Measurements from ENCODE around the gene HNF1A.

The HNF1A gene

GRCh38 chr12:120989687-120990086 lies 11.3 kb downstream of the HNF1A start:
- no peak for DNase-seq

GRCh38 chr12:120990487-120991055 lies 12.2 kb downstream of the HNF1A start:
- DNase-seq: no peak

- DNase-seq: no peak
Observed at GRCh38 chr12:120991965-120992364, 13.6 kb downstream of the HNF1A start.

GRCh38 chr12:120992989-120993388 lies 14.6 kb downstream of the HNF1A start:
- DNase-seq: no peak

DNA sequence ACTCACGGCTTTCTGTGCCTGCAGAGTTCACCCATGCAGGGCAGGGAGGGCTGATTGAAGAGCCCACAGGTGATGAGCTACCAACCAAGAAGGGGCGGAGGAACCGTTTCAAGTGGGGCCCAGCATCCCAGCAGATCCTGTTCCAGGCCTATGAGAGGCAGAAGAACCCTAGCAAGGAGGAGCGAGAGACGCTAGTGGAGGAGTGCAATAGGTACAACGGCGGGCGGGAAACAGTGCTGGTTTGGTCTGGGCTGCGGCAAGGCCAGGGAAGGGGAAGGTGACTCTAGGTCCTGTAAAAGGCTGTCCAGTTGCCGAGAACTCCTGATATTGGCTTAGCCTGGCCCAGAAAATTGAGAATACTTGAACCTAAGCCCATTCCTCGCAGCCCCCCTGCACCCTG lies 15.2 kb downstream of the HNF1A start:
- DNase-seq: no peak

DNA sequence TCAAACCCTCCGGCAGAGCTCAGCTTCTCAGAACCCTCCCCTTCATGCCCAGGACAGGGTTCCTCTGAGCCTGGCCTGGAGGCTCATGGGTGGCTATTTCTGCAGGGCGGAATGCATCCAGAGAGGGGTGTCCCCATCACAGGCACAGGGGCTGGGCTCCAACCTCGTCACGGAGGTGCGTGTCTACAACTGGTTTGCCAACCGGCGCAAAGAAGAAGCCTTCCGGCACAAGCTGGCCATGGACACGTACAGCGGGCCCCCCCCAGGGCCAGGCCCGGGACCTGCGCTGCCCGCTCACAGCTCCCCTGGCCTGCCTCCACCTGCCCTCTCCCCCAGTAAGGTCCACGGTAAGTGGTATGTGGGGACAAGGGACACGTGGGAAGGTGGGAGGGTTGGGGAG lies 15.7 kb downstream of the HNF1A start:
- DNase-seq: no peak

DNA sequence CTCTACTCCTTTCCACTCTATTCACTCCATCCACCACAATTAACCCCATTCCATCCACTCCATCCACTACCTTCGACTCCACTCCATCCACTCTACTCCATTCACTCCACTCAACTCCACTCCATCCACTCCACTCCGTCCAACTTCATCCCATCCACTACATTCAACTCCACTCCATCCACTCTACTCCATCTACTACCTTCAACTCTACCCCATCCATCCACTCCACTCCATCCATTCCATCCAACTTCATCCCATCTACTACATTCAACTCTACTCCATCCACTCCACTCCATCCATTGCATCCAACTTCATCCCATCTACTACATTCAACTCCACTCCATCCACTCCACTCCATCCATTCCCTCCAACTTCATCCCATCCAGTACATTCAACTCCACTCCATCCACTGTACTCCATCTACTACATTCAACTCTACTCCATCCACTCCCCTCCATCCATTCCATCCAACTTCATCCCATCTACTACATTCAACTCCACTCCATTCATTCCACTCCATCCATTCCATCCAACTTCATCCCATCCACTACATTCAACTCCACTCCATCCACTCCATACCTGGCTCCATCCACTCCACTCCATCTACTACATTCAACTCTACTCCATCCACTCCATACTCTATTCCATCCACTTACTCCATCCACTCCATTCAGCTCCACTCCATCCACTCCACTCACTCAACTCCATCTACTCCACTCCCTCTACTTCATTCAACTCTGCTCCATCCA lies 16.4 kb downstream of the HNF1A start:
- no peak for DNase-seq

DNA sequence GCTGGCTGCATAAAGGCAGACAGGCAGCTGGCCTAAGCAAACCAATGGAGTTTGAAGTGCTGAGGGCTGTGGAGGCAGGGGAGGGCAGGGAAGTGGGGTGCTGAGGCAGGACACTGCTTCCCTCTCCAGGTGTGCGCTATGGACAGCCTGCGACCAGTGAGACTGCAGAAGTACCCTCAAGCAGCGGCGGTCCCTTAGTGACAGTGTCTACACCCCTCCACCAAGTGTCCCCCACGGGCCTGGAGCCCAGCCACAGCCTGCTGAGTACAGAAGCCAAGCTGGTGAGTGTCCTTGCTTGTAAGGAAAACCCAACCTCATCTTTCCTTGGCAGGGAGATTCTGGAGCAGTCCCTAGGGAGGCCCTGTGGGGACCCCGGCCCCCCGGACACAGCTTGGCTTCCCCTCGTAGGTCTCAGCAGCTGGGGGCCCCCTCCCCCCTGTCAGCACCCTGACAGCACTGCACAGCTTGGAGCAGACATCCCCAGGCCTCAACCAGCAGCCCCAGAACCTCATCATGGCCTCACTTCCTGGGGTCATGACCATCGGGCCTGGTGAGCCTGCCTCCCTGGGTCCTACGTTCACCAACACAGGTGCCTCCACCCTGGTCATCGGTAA lies 17.9 kb downstream of the HNF1A start:
- no peak for DNase-seq

GRCh38 chr12:120997448-120997847 lies 19.1 kb downstream of the HNF1A start:
- no peak for DNase-seq

GRCh38 chr12:120998435-120998834 lies 20.1 kb downstream of the HNF1A start:
- no peak for DNase-seq

DNA sequence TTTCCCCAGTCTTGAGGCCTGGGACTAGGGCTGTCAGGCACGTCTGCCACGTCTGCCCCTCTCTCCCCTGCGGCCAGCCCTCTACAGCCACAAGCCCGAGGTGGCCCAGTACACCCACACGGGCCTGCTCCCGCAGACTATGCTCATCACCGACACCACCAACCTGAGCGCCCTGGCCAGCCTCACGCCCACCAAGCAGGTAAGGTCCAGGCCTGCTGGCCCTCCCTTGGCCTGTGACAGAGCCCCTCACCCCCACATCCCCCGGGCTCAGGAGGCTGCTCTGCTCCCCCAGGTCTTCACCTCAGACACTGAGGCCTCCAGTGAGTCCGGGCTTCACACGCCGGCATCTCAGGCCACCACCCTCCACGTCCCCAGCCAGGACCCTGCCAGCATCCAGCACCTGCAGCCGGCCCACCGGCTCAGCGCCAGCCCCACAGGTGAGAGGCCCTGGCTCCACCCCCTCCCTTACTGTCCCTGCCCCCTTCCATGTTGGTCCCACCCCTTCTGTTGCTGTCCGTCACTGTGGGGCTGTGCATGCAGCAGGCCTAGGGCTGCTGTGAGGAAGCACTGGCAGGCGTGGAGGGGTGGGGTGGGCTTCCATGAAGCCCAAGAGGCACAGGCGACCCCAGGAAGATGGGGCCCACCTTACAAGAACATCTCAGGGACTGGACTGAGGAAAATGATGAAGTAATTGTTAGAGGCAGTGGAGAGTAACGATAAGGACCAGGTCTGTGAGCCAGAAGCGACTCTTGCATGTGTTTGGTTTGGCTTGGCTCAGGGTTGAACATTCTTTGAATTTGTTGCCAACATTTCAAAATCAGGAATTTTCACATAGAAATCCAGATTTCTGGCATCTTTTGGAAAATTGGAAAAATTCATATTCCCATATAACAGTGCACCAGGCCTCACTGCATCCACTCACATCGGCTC lies 21.1 kb downstream of the HNF1A start:
- no peak for DNase-seq

GRCh38 chr12:121000530-121000929 lies 22.2 kb downstream of the HNF1A start:
- DNase-seq: no peak

- no peak for DNase-seq
Observed at GRCh38 chr12:121001060-121001459, 22.7 kb downstream of the HNF1A start.

DNA sequence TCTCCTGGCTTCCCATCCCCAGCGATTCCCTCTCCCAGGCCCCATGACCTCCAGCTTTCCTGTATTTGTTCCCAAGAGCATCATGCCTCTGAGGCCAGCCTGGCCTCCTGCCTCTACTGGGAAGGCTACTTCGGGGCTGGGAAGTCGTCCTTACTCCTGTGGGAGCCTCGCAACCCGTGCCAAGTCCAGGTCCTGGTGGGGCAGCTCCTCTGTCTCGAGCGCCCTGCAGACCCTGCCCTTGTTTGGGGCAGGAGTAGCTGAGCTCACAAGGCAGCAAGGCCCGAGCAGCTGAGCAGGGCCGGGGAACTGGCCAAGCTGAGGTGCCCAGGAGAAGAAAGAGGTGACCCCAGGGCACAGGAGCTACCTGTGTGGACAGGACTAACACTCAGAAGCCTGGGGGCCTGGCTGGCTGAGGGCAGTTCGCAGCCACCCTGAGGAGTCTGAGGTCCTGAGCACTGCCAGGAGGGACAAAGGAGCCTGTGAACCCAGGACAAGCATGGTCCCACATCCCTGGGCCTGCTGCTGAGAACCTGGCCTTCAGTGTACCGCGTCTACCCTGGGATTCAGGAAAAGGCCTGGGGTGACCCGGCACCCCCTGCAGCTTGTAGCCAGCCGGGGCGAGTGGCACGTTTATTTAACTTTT lies 23.6 kb downstream of the HNF1A start:
- no peak for DNase-seq

GRCh38 chr12:121003650-121004049 lies 25.3 kb downstream of the HNF1A start:
- DNase-seq: no peak

GRCh38 chr12:121004253-121004815 lies 26.0 kb downstream of the HNF1A start:
- no peak for DNase-seq

GRCh38 chr12:121005346-121005815 lies 27.0 kb downstream of the HNF1A start:
- peak; percentile 50 for DNase-seq

GRCh38 chr12:121008347-121009098 lies 30.2 kb downstream of the HNF1A start:
- no peak for DNase-seq

DNA sequence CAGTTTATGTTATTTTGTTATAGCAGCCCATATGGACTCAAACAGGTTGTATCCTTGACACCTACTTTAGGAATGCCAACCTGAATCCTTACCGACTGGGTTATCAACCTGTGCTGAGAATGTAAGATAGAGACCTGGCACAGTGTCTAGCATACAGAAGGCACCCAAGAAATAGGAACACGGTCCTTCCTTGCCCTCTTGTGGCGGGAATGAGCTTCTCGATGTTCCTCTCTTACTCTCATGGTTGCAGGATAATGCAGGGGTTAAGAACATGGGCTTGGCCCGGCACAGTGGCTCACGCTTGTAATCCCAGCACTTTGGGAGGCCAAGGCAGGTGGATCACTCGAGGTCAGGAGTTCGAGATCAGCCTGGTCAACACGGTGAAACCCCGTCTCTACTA lies 31.4 kb downstream of the HNF1A start:
- DNase-seq: peak; percentile 45

DNA sequence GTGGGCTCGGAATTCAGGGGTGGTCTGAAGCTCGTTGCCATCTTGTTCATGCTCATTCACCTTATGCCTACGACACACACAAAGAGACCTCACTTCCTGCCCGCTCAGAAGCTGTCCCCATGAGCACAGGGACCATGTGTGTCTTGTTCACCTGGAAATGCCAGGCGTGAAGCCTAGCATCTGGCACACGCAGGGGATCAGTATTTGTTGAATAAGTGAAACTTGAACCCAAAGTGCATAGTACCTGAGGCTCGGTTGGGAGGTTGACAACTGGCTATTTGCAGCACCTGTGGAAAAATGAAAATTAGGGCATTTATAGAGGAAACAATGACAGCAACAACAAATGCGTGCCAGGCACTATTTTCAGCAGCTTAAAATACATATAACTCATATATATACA lies 32.5 kb downstream of the HNF1A start:
- DNase-seq: no peak

DNA sequence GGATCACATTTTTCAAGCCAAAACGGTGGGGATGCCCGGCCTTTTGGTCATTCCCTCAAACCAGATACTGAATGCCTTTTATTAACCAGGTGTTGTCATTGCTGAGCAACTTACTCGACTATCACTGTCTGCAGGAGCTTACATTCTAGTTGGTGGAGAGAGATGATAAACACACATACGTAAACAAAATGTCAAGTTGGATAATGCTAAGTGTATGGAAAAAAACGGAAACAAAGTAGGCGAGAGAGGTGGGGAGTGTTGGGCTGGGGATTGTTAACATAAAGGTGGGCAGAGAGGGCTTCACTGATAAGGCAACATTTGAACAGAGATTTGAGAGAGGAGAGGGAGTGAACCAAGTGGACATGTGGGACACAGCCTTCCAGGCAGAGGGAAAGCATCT lies 33.5 kb downstream of the HNF1A start:
- DNase-seq: no peak

- DNase-seq: no peak
Observed at GRCh38 chr12:121013715-121014114, 35.4 kb downstream of the HNF1A start.
